ENCODE data around the gene RDH12. TPM values are rescaled to one million over a fixed set of nuclear protein-coding genes. Genes with fewer than 3 reads are reported as not detected.

RDH12 gene
- total RNA-seq, result not detected in 2 replicates

DNA sequence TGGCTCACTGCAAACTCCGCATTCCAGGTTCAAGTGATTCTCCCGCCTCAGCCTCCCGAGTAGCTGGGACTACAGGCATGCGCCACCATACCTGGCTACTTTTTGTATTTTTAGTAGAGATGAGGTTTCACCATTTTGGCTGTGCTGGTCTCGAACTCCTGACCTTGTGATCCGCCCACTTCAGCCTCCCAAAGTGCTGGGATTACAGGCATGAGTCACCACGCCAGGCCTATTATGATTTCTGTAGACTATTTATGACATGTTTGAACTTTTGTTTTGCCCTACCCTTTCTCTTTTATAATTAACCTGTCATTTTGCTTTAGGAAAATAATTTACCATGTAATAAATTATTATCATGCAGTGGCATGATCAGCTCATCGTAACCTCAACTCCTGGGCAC lies at the start of gene RDH12:
RDH12 (plus strand) TSS at position 395 of the 400 bp plus-strand sequence. CDS start 20,757 bp downstream, outside the sequence.

DNA sequence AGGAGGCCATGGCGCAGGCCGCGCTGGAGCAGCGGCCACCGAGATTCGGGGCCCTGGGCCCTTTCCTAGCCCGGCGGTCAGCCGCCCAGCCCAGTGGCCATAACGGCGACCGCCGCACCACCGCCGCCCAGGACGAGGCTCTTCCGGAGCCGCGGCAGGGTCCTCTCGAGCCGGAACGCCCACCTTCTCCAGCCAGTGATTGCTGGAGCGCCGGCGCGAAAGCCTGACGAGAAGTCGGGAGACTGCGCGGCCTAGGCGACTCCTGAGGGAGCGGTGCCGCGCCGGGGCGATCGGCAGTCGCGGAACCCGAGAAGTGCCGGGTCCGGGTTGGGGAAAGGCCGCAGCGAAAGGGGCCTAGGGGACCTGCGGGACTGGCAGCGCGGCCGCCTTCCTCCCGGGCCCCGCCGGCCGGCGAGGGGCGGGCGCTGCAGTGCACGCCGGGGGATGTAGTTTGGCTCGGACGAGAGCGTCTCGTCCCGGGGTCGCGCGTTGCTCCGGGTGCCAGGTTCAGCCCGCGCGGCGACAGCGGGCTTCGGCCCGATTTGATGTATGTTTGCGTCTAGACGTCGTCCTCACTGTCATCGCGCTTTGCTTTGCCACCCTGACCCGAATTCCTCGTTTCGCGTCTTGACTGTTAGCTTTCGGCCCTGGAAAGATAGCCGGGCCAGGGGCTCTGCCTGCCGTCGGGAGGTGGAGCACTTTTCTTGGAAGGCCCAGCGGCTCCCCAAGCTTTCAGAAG lies 27.0 kb upstream of the RDH12 start, which contains the start of gene VTI1B:
VTI1B (minus strand) TSS at position 153 of the 739 bp plus-strand sequence; CDS start at position 10, 143 bp downstream.

GRCh38 chr14:67695394-67695949 lies 6.2 kb upstream of the RDH12 start, which contains the start of gene RDH11:
TSS of gene RDH11 (minus strand) at chr14:67695764. CDS start at chr14:67695703, 61 bp downstream.

Small RNAs within 50 kb of the gene (small RNA-seq; reads per million reads assigned to genes)
- gene AL049779.3 (not detected), gene RN7SL369P (not detected), gene RNA5SP386 (not detected)

Other genes with a start within 250 kb of the RDH12 start
- under 0.01 and 0.22 TPM in 2 replicates for gene TMEM229B, start 213.2 kb upstream of the RDH12 start, total RNA-seq
- 1.2 and 1.4 TPM in 2 replicates for gene PLEKHH1, start 168.6 kb upstream of the RDH12 start, total RNA-seq
- 15.8 and 19.2 TPM in 2 replicates for gene PIGH, start 101.6 kb upstream of the RDH12 start, total RNA-seq
- 0.79 and 1.7 TPM in 2 replicates for gene ARG2, start 82.0 kb upstream of the RDH12 start, total RNA-seq
- gene VTI1B, start 27.3 kb upstream of the RDH12 start, total RNA-seq, result 49.2 and 55.0 TPM in 2 replicates
- 27.5 and 87.1 TPM in 2 replicates for gene RDH11, start 6.1 kb upstream of the RDH12 start, total RNA-seq
- 18.8 and 37.6 TPM in 2 replicates for gene ZFYVE26, start 114.7 kb downstream of the RDH12 start, total RNA-seq
- 20.2 and 23.6 TPM in 2 replicates for gene RAD51B, start 117.9 kb downstream of the RDH12 start, total RNA-seq